SK-N-SH (cell line): ENCODE results near the gene LINC00237.

Source experiments
- EP300 ChIP-seq, 2 experiments: IDR thresholded peaks; 2 replicates each; pipeline versions ENCODE4 v1.4.0 to v1.6.1; 2012; ENCODE audit warnings: borderline replicate concordance in 1 of 2, low read depth in 1 of 2, low read length in 1 of 2
- FOSL2 ChIP-seq: IDR thresholded peaks from 2 replicates; pipeline ENCODE4 v1.4.0; 2012; ENCODE audit warnings: low read depth, mild to moderate bottlenecking, moderate library complexity, borderline replicate concordance
- FOXJ3 ChIP-seq: sonication (generic); formaldehyde crosslinking; IDR thresholded peaks from 2 replicates; pipeline ENCODE4 v1.5.1; 2020; ENCODE audit warnings: mild to moderate bottlenecking, missing genetic modification reagents
- GATA2 ChIP-seq: sonication (generic); formaldehyde crosslinking; IDR thresholded peaks from 2 replicates; pipeline ENCODE4 v1.5.0; 2020; ENCODE audit warnings: mild to moderate bottlenecking, missing genetic modification reagents
- JUND ChIP-seq: IDR thresholded peaks from 2 replicates; pipeline ENCODE4 v1.4.0; 2012
- MAX ChIP-seq: IDR thresholded peaks from 2 replicates; pipeline ENCODE4 v1.4.0; 2012; ENCODE audit warnings: low read depth
- MEF2A ChIP-seq: IDR thresholded peaks from 2 replicates; pipeline ENCODE4 v1.4.0; 2012; ENCODE audit warnings: low read depth, borderline replicate concordance
- POLR2AphosphoS5 ChIP-seq: IDR thresholded peaks from 2 replicates; pipeline ENCODE4 v1.6.1; 2012; ENCODE audit warnings: low read depth, low read length
- RCOR1 ChIP-seq: fragments of 150-350 bp; IDR thresholded peaks from 2 replicates; pipeline ENCODE4 v1.6.1; 2017; ENCODE audit warnings: antibody characterized with exemption, low read length
- RFX5 ChIP-seq: IDR thresholded peaks from 2 replicates; pipeline ENCODE4 v1.6.1; 2012; ENCODE audit warnings: mild to moderate bottlenecking, improper control_type of control experiment, low read length
- YY1 ChIP-seq: IDR thresholded peaks from 2 replicates; pipeline ENCODE4 v1.4.0; 2012; ENCODE audit warnings: low read depth, mild to moderate bottlenecking
- TF ChIP-seq, protein P1 (sequence below): fragments of 200-600 bp; sonication (generic); IDR thresholded peaks from 2 replicates; pipeline ENCODE4 v1.6.1; 2017; ENCODE audit warnings: antibody characterized with exemption, mild to moderate bottlenecking, moderate library complexity
- TF ChIP-seq, protein P2 (sequence below): fragments of 150-350 bp; IDR thresholded peaks from 2 replicates; pipeline ENCODE4 v1.6.1; 2017; ENCODE audit warnings: antibody characterized with exemption, low read length, low read depth, borderline replicate concordance
- TF ChIP-seq, protein P3 (sequence below): IDR thresholded peaks from 2 replicates; pipeline ENCODE4 v1.6.1; 2012; ENCODE audit warnings: mild to moderate bottlenecking, low read depth, low read length, moderate library complexity

- TF ChIP-seq POLR2AphosphoS5 (no peak), JUND (no peak), EP300 (IDR thresholded peaks at IDR 0.05; ENCODE audit: borderline replicate concordance in 1 of 2, low read depth in 1 of 2, low read length in 1 of 2) (no peak), RFX5 (no peak), RCOR1 (no peak), MEF2A (no peak), GATA2 (no peak), YY1 (no peak), MAX (no peak), FOXJ3 (no peak), FOSL2 (no peak)
- TF ChIP-seq, protein P1, sequence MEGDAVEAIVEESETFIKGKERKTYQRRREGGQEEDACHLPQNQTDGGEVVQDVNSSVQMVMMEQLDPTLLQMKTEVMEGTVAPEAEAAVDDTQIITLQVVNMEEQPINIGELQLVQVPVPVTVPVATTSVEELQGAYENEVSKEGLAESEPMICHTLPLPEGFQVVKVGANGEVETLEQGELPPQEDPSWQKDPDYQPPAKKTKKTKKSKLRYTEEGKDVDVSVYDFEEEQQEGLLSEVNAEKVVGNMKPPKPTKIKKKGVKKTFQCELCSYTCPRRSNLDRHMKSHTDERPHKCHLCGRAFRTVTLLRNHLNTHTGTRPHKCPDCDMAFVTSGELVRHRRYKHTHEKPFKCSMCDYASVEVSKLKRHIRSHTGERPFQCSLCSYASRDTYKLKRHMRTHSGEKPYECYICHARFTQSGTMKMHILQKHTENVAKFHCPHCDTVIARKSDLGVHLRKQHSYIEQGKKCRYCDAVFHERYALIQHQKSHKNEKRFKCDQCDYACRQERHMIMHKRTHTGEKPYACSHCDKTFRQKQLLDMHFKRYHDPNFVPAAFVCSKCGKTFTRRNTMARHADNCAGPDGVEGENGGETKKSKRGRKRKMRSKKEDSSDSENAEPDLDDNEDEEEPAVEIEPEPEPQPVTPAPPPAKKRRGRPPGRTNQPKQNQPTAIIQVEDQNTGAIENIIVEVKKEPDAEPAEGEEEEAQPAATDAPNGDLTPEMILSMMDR, result no peak
- TF ChIP-seq, protein P2, sequence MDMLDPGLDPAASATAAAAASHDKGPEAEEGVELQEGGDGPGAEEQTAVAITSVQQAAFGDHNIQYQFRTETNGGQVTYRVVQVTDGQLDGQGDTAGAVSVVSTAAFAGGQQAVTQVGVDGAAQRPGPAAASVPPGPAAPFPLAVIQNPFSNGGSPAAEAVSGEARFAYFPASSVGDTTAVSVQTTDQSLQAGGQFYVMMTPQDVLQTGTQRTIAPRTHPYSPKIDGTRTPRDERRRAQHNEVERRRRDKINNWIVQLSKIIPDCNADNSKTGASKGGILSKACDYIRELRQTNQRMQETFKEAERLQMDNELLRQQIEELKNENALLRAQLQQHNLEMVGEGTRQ, result no peak
- TF ChIP-seq, protein P3, sequence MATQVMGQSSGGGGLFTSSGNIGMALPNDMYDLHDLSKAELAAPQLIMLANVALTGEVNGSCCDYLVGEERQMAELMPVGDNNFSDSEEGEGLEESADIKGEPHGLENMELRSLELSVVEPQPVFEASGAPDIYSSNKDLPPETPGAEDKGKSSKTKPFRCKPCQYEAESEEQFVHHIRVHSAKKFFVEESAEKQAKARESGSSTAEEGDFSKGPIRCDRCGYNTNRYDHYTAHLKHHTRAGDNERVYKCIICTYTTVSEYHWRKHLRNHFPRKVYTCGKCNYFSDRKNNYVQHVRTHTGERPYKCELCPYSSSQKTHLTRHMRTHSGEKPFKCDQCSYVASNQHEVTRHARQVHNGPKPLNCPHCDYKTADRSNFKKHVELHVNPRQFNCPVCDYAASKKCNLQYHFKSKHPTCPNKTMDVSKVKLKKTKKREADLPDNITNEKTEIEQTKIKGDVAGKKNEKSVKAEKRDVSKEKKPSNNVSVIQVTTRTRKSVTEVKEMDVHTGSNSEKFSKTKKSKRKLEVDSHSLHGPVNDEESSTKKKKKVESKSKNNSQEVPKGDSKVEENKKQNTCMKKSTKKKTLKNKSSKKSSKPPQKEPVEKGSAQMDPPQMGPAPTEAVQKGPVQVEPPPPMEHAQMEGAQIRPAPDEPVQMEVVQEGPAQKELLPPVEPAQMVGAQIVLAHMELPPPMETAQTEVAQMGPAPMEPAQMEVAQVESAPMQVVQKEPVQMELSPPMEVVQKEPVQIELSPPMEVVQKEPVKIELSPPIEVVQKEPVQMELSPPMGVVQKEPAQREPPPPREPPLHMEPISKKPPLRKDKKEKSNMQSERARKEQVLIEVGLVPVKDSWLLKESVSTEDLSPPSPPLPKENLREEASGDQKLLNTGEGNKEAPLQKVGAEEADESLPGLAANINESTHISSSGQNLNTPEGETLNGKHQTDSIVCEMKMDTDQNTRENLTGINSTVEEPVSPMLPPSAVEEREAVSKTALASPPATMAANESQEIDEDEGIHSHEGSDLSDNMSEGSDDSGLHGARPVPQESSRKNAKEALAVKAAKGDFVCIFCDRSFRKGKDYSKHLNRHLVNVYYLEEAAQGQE, result no peak
Observed at GRCh38 chr20:21118782-21119181, 12.6 kb upstream of the LINC00237 start.
